T-cell (primary cell): ENCODE results near the gene ITGAD. TPM values are rescaled to one million over a fixed set of nuclear protein-coding genes. Genes with fewer than 3 reads are reported as not detected.
A peak's percentile ranks its signal among the peaks of the same experiment; 100 is the strongest.

Source experiments
- ATAC-seq, 4 experiments: fragments of 200-7000 bp in 3 of 4; fragments of 150-1000 bp in 1 of 4; cut with Tn5 transposase; replicated peaks in 1 of 4; 1 replicate in 3 of 4; 2 replicates in 1 of 4; pipeline ENCODE4 v1.10.0; 2021; ENCODE audit warnings: moderate library complexity in 3 of 4, mild to moderate bottlenecking in 2 of 4, moderate number of reproducible peaks in 1 of 4
- CTCF ChIA-PET, 2 donors: fragments of 300-600 bp; sonication (Branson Sonifier 250); formaldehyde crosslinking; loops; one replicate each; lab custom pipeline; 2022; ENCODE audit warnings: antibody characterized with exemption in 2 of 2; lab: Charles Lee
- POLR2A ChIA-PET, 2 donors: fragments of 300-600 bp; sonication (Branson Sonifier 250); formaldehyde crosslinking; loops; one replicate each; lab custom pipeline; 2022; ENCODE audit warnings: antibody characterized with exemption in 2 of 2; lab: Charles Lee
- DNase-seq, 35 experiments: peaks; one replicate each; pipeline versions ENCODE4 v3.0.0 to v3.0.0-alpha.2; 2013 to 2023
- H3K27ac ChIP-seq: one replicate; pipeline ENCODE4 v1.5.1; 2013; ENCODE audit warnings: low read length
- H3K27me3 ChIP-seq, 2 experiments: replicated peaks in 1 of 2; 1 replicate in 1 of 2; 2 replicates in 1 of 2; pipeline versions ENCODE4 v1.6.1 to v1.7.0; 2013; ENCODE audit warnings: low read length in 1 of 2, mixed read lengths in 1 of 2; ENCODE audit not compliant: control insufficient read depth in 2 of 2, insufficient read depth in 2 of 2; ENCODE audit errors: extremely low read depth in 1 of 2
- H3K36me3 ChIP-seq, 2 donors: 1 replicate in 1 of 2; 2 replicates in 1 of 2; pipeline versions ENCODE4 v1.6.1 to v1.7.0; 2013; ENCODE audit warnings: low read length in 1 of 2; ENCODE audit not compliant: control insufficient read depth in 2 of 2, insufficient read depth in 1 of 2; ENCODE audit errors: extremely low read depth in 1 of 2
- H3K4me1 ChIP-seq, 2 experiments: 1 replicate in 1 of 2; 2 replicates in 1 of 2; pipeline versions ENCODE4 v1.6.1 to v1.7.0; 2013; ENCODE audit warnings: low read length in 2 of 2, mixed read lengths in 1 of 2; ENCODE audit not compliant: insufficient read depth in 2 of 2, control insufficient read depth in 1 of 2; ENCODE audit errors: extremely low read depth in 1 of 2
- H3K4me3 ChIP-seq, 2 donors: 1 replicate in 1 of 2; 2 replicates in 1 of 2; pipeline versions ENCODE4 v1.5.1 to v1.7.0; 2013; ENCODE audit warnings: mild to moderate bottlenecking in 2 of 2, low read length in 1 of 2, moderate library complexity in 1 of 2; ENCODE audit not compliant: control insufficient read depth in 1 of 2; ENCODE audit errors: extremely low read depth in 1 of 2
- H3K9me3 ChIP-seq: 2 replicates; pipeline ENCODE4 v1.7.0; 2013
- H3K27ac Mint-ChIP-seq, 2 donors: one replicate each; pipeline ENCODE4 v1.8.0; 2020 to 2021; ENCODE audit warnings: mild to moderate bottlenecking in 2 of 2, mixed read lengths in 2 of 2
- H3K27me3 Mint-ChIP-seq, 2 donors: one replicate each; pipeline ENCODE4 v1.8.0; 2021 to 2022; ENCODE audit warnings: mixed read lengths in 2 of 2
- H3K36me3 Mint-ChIP-seq: one replicate; pipeline ENCODE4 v1.8.0; 2021; ENCODE audit warnings: mixed read lengths
- H3K4me1 Mint-ChIP-seq, 3 donors: one replicate each; pipeline ENCODE4 v1.8.0; 2020 to 2022; ENCODE audit warnings: mixed read lengths in 3 of 3, mild to moderate bottlenecking in 1 of 3
- H3K4me3 Mint-ChIP-seq, 3 donors: one replicate each; pipeline ENCODE4 v1.8.0; 2020 to 2022; ENCODE audit warnings: mild to moderate bottlenecking in 3 of 3, mixed read lengths in 3 of 3, moderate library complexity in 3 of 3
- H3K9me3 Mint-ChIP-seq, 3 donors: one replicate each; pipeline ENCODE4 v1.8.0; 2020 to 2022; ENCODE audit warnings: mixed read lengths in 3 of 3
- WGBS: methylation state at CpG from one replicate; pipeline ENCODE4 v1.1.5; 2013; ENCODE audit warnings: missing lambda C conversion rate; ENCODE audit not compliant: insufficient coverage; 5-methylcytosine and 5-hydroxymethylcytosine counted together
- total RNA-seq, 35 experiments: library from RNA in 6 of 35; stranded (reverse) in 6 of 35; fragments of 120-200 nt in 1 of 35; gene quantifications; one replicate each; pipeline versions ENCODE4 v1.2.1 to v1.2.4 and lab custom pipeline; 2013 to 2026

ITGAD gene
- total RNA-seq, 5 donors from 2014 or later (not counting 1 experiment from before 2014, with no cell fraction given): 0.22 to 0.70 (median 0.23) TPM; not detected in 2

DNA sequence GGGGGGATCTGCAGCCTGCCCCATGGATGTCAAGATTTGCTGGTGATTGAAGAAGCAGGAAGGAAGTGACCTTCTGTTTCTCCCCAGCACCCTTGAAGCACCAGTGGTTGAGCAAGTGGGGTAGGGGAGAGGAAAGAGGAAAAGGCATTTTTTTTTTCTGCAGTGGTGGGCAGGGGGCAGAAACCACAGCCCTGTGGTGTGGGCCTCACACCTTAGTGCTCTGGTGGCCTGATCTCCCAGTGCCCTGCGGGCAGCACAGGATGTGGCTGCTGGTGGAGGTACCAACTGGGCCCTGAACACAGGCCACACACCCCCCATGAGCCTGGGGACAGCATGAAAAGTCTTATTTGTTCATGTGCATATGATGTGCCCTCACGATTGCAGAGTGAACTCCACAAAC is 7.1 kb downstream of the ITGAD start:
- Mint-ChIP-seq H3K27me3 (peaks cover 0 to 2% of the 10 kb centered on the region in 2 donors), H3K4me1 (peaks cover 7 to 18% (median 16%) of the 10 kb centered on the region in 3 donors), H3K36me3 (peaks cover 4% of the 10 kb centered on the region), H3K9me3 (peaks cover 0 to 9% (median 4%) of the 10 kb centered on the region in 3 donors), H3K27ac (no peak overlapping the region), H3K4me3 (no peak overlapping the region)
- ChIA-PET POLR2A (no interaction called here), CTCF (no interaction called here)
- WGBS: no CpG with 5 or more reads among the region's 2 CpGs
- peak in 2 of 4 experiments; percentile 24 to 50 for ATAC-seq
- H3K36me3 ChIP-seq: no peaks in the 10 kb centered on the region
- peaks cover 0 to 56% of the 10 kb centered on the region in 2 experiments for H3K4me1 ChIP-seq
- H3K27ac ChIP-seq: no peak overlapping the region
- H3K9me3 ChIP-seq: no peaks in the 10 kb centered on the region
- H3K4me3 ChIP-seq: no peak overlapping the region
- H3K27me3 ChIP-seq: peaks cover 0 to 2% of the 10 kb centered on the region in 2 experiments
- peak in 10 of 35 experiments; percentile 4 to 20 (median 8) for DNase-seq

DNA sequence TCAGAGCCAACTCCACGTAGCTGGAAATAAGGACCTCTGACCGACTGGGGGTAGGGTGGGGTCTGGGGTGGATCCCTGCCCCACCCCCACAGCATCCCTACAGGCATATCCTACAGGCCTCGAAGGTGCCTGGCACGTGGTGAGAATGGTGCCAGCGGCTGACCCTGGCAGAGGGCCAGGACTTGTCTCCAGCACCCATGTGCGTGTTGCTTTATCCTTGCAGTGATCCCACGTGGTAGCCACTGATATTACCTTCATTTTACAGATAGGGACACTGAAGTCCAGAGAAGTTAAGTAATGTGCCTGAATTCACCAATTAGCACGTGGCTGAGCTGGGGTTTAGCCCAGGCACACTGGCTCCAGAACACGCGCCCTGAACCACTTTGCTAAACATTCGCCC is 8.3 kb downstream of the ITGAD start:
- no peak for DNase-seq
- Mint-ChIP-seq H3K9me3 (peaks cover 0 to 9% (median 4%) of the 10 kb centered on the region in 3 donors), H3K36me3 (peaks cover 4% of the 10 kb centered on the region), H3K27me3 (no peaks in the 10 kb centered on the region), H3K4me1 (peaks cover 7 to 18% (median 16%) of the 10 kb centered on the region in 3 donors), H3K4me3 (no peak overlapping the region), H3K27ac (no peak overlapping the region)
- H3K4me3 ChIP-seq: no peak overlapping the region
- 90% methylated on average over 8 of the region's 11 CpGs for WGBS
- no peak overlapping the region for H3K27ac ChIP-seq
- peaks cover 0 to 2% of the 10 kb centered on the region in 2 experiments for H3K27me3 ChIP-seq
- ChIA-PET POLR2A (no interaction called here), CTCF (no interaction called here)
- no peaks in the 10 kb centered on the region for H3K9me3 ChIP-seq
- no peaks in the 10 kb centered on the region for H3K36me3 ChIP-seq
- H3K4me1 ChIP-seq: peaks cover 0 to 56% of the 10 kb centered on the region in 2 experiments
- ATAC-seq: no peak

DNA sequence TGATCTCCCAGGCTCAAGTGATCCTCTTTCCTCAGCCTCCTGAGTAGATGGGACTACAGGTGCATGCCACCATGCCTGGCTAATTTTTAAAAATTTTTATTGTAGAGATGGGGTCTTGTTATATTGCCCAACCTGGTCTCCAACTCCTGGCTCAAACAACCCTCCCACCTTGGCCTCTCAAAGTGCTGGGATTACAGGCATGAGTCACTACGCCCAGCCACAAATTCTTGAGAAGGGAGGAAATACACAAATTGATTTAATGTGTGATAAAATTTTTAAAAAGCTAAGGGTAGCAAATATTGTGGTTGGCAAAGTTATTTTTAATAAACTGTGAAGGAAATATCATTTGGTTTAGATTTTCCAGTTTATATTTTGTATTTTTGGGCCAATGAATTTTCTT is 9.6 kb downstream of the ITGAD start:
- Histone ChIP-seq H3K9me3 (no peaks in the 10 kb centered on the region), H3K36me3 (no peaks in the 10 kb centered on the region), H3K4me3 (no peak overlapping the region), H3K27ac (no peak overlapping the region), H3K27me3 (peaks cover 0 to 3% of the 10 kb centered on the region in 2 experiments), H3K4me1 (peaks cover 0 to 55% of the 10 kb centered on the region in 2 experiments)
- ATAC-seq (no peak), DNase-seq (no peak)
- WGBS: 50% methylated on average over 1 of the region's 1 CpG
- peaks cover 7 to 18% (median 16%) of the 10 kb centered on the region in 3 donors for H3K4me1 Mint-ChIP-seq
- no peak overlapping the region for H3K27ac Mint-ChIP-seq
- peaks cover 0 to 9% (median 4%) of the 10 kb centered on the region in 3 donors for H3K9me3 Mint-ChIP-seq
- H3K4me3 Mint-ChIP-seq: no peak overlapping the region
- POLR2A ChIA-PET: no interaction called here
- peaks cover 4% of the 10 kb centered on the region for H3K36me3 Mint-ChIP-seq
- H3K27me3 Mint-ChIP-seq: no peaks in the 10 kb centered on the region
- CTCF ChIA-PET: no interaction called here

DNA sequence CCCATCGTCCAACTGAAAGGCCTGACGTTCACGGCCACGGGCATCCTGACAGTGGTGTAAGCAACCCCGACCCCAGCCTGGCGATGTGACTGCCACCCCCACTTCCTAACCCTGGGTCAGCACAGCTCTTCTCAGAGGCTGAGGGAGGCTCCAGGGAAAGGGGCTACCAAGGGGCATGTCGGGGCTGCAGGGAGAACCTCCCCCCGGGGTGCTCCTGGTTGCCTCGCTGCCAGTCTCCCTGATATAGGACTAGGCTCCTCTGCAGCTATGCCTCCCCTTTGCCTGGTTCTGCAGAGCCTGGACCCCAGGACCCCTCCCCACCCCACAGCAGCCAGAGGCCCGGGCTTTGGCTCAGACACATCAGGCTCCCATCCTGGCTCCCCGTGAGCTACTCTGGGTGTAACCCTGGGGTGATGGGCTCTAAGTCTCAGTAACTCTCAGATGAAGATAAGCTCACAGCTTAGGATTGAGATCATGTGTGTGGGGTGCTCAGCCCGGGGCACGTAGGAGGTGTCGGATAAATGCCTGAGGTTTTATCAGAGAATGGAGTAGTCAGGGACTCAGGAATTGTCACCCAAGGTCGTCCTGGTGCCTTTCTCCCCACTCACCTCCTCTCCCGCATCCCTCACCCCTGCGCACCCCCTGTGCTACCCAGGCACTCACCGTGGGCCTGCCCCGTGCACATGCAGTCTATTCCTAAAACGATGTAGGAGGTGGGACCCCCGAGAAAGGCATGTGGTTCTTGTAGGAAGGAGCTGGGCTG is 10.6 kb downstream of the ITGAD start:
- Mint-ChIP-seq H3K27ac (no peak overlapping the region), H3K4me3 (no peak overlapping the region), H3K36me3 (peaks cover 4% of the 10 kb centered on the region), H3K27me3 (peaks cover 5% of the 10 kb centered on the region in 2 donors), H3K9me3 (peaks cover 0 to 9% (median 4%) of the 10 kb centered on the region in 3 donors), H3K4me1 (peaks cover 7 to 18% (median 14%) of the 10 kb centered on the region in 3 donors)
- peaks cover 0 to 45% of the 10 kb centered on the region in 2 experiments for H3K4me1 ChIP-seq
- no peak overlapping the region for H3K27ac ChIP-seq
- H3K27me3 ChIP-seq: peaks cover 0 to 10% of the 10 kb centered on the region in 2 experiments
- no peaks in the 10 kb centered on the region for H3K36me3 ChIP-seq
- no peak overlapping the region for H3K4me3 ChIP-seq
- no peaks in the 10 kb centered on the region for H3K9me3 ChIP-seq
- POLR2A ChIA-PET: no interaction called here
- ATAC-seq: no peak
- 90% methylated on average over 5 of the region's 21 CpGs for WGBS
- DNase-seq: no peak
- CTCF ChIA-PET: no interaction called here

DNA sequence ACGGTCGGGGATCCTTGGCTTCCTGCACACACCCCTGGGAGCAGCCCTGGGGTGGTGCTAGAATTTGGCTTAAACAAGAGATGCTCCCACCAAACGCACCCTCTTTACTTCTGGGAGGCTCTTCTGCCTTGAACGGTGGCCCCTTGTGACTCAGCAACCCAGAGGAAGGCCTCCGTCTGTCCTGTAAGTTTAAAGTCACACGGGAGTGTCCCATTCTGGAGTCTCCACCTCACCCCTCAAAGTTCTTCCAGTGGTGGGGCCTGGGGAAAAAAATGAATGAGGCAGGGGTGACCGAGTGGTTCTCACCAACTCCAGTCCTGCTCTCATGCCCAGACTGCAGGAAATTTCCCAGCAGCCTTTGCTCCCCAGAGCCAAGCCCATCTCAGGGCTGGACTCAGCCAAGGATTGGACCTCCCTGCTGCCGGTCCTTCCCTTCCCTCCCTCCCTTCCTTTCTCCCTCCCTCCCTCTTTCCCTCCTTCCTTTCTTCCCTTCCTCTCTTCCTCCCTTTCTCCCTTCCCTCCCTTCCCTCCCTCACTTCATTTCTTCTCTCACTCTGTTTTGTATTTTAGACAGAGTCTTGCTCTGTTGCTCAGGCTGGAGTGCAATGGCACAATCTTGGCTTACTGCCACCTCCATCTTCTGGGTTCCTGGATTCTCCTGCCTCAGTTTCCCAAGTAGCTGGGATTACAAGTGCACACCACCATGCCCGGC is 11.4 kb downstream of the ITGAD start:
- Mint-ChIP-seq H3K9me3 (peaks cover 0 to 6% (median 4%) of the 10 kb centered on the region in 3 donors), H3K36me3 (peaks cover 4% of the 10 kb centered on the region), H3K27ac (no peak overlapping the region), H3K4me1 (peaks cover 7 to 13% (median 11%) of the 10 kb centered on the region in 3 donors), H3K27me3 (peaks cover 5% of the 10 kb centered on the region in 2 donors), H3K4me3 (no peak overlapping the region)
- Histone ChIP-seq H3K9me3 (no peaks in the 10 kb centered on the region), H3K36me3 (no peaks in the 10 kb centered on the region), H3K4me3 (no peak overlapping the region), H3K4me1 (peaks cover 0 to 38% of the 10 kb centered on the region in 2 experiments), H3K27me3 (peaks cover 0 to 11% of the 10 kb centered on the region in 2 experiments), H3K27ac (no peak overlapping the region)
- ChIA-PET CTCF (no interaction called here), POLR2A (no interaction called here)
- no peak for ATAC-seq
- WGBS: 80% methylated on average over 2 of the region's 9 CpGs
- no peak for DNase-seq

DNA sequence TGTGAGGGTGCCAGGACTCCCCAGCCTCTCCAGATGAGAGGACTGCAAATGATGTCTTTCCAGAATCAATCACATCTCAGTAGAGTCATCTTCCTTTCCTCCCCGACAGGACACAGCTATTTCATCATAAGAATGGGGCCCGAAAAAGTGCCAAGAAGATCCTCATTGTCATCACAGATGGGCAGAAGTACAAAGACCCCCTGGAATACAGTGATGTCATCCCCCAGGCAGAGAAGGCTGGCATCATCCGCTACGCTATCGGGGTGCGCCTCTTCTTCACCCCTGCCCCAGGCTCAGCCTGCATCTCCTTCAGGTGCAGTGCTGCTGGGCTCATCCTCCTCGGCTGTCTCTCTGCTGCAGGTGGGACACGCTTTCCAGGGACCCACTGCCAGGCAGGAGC is 14.3 kb downstream of the ITGAD start:
- CTCF ChIA-PET: no interaction called here

More for the DNA sequence above, 14.3 kb downstream of the ITGAD start:
- Mint-ChIP-seq H3K9me3 (no peaks in the 10 kb centered on the region), H3K27me3 (peaks cover 5% of the 10 kb centered on the region in 2 donors), H3K27ac (no peak overlapping the region), H3K4me1 (peaks cover 0 to 5% (median 5%) of the 10 kb centered on the region in 3 donors), H3K4me3 (no peak overlapping the region), H3K36me3 (no peaks in the 10 kb centered on the region)
- WGBS: 84% methylated on average over 8 of the region's 8 CpGs
- peaks cover 0 to 10% of the 10 kb centered on the region in 2 experiments for H3K4me1 ChIP-seq
- peaks cover 0 to 17% of the 10 kb centered on the region in 2 experiments for H3K27me3 ChIP-seq
- H3K4me3 ChIP-seq: no peak overlapping the region
- DNase-seq (no peak), ATAC-seq (no peak)
- H3K9me3 ChIP-seq: no peaks in the 10 kb centered on the region
- POLR2A ChIA-PET: no interaction called here
- no peaks in the 10 kb centered on the region for H3K36me3 ChIP-seq
- H3K27ac ChIP-seq: no peak overlapping the region
